OCI-LY3 (cell line): ENCODE results near the gene FBXW4.

Source experiments
- CTCF ChIP-seq: fragments of 200-600, 300-600 bp; sonication (generic); IDR thresholded peaks from 2 replicates; pipeline ENCODE4 v1.5.1; 2014; ENCODE audit warnings: antibody characterized with exemption, low read length, low read depth
- EZH2phosphoT487 ChIP-seq: fragments of 200-600 bp; shearing (Covaris generic); IDR thresholded peaks from 2 replicates; pipeline ENCODE4 v1.6.1; 2018; ENCODE audit warnings: antibody characterized with exemption, mixed run types, low read depth

- no peak for TF ChIP-seq CTCF
- no peak for TF ChIP-seq EZH2phosphoT487
These were observed 14.5 kb upstream of the FBXW4 start for GRCh38 chr10:101709359-101710058.
